HG02798 (cell line): ENCODE data around the gene KDM8.

Experiments
- ATAC-seq: cut with Tn5 transposase; IDR thresholded peaks from one replicate; pipeline ENCODE4 v1.9.1; 2021; ENCODE audit warnings: mild to moderate bottlenecking; ENCODE audit not compliant: unreplicated experiment, poor library complexity

Gene KDM8

DNA sequence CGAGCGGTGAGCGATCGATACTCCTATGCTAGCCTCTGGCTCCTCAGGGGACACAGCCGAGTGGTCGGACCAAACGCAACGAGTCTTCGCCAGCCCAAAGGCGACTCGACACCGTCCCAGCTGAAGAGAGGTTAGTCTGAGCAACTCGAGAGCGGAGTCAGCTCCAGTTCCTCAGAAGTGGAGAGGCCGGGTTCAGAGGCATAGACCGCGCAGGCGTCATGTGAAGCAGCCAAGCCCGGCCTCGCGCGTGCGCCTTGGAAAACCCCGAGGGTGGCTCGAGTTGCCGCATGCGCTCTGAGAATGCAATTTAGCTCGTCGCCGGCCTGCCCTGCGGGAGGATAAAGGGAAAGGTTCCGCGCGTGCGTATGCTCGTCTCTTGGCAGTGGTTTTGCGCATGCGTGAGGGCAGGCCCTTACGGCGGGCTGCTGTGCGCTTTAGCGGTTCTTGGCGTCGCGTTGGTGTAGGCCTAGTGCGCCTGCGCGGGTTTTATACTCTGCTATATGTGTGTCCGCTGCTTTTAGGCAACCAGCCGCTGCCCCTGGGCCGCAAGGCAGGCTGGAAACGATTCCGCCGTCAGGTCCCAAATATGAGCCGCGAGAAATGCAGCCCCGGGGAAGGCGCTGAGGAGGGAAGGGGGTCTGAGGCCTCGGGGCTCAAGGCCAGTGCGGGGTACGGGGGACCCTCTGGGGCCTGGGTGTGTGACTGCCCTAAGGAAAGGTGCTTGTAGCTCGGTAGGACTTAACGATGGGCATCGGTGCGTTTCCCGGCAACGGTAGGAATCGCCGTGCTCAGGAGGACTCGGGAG lies at the start of gene KDM8:
Gene KDM8, plus strand, starts transcription at position 20 of the 805 bp plus-strand sequence. CDS start 6,598 bp downstream, outside the sequence.
- peak; percentile 94 for ATAC-seq

DNA sequence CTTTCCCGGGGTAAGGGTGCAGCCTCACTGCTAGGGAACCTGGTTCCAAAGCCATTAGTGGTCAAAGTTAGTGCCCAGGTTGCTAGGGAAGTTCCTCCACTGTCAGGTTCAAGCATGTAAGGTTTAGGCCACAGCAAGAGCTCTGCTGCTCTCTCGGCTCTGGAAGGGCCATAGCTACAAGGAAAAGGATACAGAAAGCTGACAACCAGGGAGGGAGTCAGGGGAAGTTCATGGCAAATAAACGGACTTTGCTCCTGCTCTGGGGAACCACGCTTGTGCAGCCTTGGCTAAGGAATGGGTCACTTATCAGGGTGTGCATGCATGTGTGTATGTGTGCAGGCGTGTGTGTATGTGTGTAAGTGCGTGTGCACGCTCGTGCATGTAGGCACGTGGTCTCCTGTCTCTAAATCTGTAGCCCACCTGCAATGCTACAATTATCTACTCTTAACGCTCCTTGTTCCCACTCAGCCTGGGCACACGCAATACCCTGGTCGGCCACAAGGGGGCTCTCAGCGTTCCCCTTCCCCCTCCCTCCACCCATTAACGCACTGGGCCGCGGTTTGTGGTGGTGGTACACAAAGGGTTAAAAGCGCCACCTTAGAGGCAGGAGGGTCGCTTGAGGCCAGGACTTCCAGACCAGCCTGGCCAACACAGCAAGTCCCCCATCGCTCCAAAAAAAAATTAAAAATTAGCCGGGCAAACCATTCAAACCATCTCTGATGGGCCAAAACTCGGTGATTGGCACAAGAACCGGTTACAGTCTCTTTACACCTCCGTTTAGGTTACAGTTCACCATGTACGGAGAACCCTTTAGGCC lies 48.4 kb upstream of the KDM8 start:
- ATAC-seq, result no peak

DNA sequence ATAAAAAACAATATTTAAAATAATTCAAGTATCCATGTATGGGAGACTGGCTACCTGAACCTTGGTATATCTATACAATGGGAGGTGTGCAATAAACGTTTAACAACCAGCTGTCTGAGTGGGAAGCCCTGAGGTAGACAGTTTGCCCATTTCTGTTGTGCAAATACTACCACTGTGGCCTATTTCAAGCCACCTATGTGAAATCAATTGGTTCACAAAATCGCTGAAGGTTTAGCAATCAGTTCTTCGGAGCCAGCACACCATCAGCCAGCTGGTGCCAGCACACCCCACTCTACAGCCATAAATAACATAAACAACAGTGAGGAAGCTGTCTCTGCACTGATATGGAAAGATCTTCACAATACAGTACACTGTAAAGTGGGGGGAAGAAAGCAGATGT lies 46.7 kb upstream of the KDM8 start:
- ATAC-seq, result no peak

DNA sequence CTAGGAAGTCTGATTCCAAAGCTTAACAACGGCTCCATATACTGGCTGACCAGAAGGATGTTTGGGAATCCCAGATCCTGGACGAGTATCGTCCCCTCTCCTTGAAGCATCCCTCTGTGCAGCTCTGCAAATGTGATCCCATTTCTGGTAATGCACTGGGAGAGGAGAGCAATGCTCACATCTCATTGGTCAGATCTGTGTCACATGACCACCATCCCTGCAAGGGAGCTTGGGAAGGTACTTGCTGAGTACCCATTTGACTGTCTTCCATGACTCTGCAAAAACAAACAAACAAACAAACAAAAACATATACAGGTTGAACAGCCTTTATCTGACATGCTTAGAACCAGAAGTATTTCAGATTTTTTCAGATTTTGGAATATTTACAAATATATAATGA lies 41.9 kb upstream of the KDM8 start:
- ATAC-seq, result no peak

DNA sequence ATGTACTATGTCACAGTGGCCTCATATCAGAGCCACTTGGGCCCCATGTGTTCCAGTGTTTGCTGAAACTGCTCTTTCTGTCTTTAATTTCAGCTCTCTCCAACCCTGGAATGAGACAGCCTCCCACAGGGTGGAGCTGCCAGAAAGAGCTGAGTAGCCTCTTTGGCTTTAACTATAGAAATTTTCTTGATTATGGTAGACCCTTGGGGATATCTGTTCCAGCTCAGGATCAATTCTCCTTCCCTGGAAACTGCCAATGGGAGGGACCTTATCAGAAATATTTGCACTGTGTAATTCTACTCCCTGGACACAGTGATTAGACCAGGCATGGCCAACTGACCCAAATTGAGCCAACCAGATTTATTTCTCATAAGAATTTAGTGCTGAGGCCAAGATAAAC lies 39.0 kb upstream of the KDM8 start:
- ATAC-seq, result no peak

DNA sequence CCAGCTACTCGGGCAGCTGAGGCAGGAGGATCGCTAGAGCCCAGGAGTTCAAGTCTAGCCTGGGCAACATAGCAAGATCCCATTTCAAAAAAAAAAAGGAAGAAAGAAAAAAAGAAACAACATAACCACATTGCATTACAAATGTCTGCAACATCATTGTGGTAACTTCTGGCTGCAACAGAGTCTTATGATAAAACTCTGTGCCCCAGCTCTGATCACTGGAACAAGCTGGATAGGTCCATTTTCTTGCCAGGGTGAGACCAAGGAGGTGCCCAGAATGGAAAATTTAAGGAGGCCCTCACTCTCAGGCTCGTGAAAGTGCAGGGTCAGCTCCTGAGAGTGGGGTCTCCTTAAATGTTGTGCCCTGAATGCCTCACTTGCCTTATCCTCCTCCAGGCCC lies 37.8 kb upstream of the KDM8 start:
- no peak for ATAC-seq

DNA sequence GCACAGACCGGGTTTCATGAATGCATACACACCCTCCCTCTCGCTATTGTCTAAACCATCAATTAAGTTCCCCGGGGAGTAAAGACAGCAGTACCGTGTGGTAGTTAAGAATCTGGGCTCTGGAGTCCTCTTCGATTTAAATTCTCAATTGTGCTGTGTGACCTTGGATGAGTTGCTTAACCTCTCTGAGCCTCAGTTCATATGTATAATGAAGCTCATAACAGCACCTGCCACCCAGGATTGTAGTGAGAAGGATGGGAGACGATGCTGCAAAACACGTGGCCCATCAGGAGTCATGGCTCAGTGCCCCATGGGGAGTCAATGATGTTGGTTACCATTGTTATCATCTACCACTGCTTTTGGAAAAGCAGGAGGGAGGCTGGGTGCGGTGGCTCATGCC lies 34.5 kb upstream of the KDM8 start:
- ATAC-seq, result no peak

DNA sequence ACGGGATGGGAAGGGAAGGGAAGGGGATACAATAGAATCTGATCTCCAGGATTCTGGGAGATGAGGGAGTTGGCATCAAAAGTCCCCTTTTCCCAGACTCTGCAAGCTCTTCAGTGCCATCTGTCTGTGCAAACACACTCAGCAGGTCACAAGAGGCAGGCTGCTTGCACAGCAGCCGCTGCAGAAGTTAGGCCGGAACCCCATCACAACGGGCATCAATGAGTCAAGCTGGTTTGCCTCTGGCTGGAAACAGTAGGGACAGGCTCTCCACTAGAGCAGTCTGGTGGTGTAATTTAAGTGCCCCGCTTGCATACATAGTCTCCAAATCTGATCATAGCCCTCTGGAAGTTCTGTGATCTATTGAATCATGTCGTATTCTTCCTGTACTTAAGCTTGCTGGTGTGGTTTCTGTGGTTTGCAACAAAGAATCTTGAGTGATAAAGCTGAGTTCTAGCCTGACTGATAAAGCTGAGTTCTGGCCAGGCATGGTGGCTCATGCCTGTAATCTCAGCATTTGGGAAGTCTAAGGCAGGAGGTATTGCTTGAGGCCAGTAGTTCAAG lies 33.7 kb upstream of the KDM8 start:
- ATAC-seq, result no peak

DNA sequence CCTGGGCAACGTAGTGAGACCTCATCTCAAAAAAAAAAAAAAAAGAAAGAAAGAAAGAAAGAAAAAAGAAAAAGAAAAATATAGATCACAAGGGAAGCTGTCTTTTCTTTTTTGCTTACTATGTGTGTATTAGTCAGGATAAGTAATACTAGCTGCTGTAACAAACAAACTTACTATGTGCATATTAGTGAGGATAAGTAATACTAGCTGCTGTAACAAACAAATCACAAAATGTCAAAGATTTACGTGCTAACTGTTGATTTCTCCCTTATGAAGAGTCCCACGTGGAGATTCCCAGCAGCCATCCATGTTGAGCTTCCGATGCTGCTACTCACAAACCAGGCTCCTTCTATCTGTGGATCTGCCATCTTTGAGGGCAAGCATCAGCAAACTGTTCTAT lies 31.7 kb upstream of the KDM8 start:
- no peak for ATAC-seq

DNA sequence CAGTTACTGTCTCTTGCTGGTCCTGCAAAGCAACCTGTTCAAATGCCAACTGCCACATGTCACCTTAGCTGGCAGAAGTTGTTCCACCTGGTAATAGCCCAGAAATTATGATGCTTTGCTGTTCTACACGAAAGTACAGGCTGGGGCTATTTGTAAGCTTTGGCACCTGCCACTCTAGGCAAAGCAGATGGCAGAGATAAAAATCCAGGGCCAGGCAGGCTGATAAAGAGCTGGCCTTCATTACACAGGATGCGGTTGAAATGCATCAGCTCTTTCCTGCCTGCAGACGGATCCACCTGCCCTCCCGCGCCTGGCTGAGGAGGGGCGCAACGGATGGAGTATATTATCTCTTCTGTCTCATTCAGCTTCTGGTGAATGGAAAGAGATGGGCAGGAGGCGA lies 29.3 kb upstream of the KDM8 start:
- no peak for ATAC-seq

DNA sequence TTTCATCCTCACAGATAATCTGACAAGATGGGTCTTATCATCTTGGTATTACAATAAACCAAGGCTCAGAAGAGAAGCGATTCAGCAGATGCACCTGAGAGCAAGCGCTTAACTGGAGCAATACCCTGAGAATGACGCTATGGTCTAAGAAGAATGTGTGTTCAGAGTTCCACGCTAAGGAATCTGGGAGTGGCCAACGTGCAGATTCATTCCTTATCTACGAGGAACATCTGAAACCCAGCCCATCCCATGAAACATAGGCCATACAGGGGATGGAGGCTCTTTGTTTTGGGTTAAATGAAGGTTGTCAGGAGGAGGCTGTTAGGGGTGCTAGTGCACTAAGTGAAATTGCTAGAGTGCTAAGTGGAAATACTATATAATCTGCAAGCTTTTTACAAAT lies 28.5 kb upstream of the KDM8 start:
- ATAC-seq, result no peak

DNA sequence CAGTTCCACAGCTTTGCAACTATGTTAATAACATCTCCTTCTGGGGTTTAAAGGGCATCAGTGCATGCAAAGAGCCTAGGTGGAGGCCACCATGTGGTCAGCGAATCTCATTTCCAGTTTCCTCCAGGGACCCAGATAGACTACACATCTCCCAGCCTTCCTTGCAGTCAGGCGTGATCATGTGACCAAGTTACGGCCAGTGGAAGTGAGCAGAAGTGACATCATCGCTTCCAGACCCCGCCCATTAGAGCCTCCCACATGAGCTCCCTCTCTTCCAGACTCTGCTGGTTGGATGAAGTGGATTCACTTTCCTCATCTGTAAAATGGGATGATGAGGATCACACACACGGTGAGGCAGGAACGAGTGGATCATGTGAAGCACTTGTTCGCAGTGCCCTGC lies 27.4 kb upstream of the KDM8 start:
- no peak for ATAC-seq

DNA sequence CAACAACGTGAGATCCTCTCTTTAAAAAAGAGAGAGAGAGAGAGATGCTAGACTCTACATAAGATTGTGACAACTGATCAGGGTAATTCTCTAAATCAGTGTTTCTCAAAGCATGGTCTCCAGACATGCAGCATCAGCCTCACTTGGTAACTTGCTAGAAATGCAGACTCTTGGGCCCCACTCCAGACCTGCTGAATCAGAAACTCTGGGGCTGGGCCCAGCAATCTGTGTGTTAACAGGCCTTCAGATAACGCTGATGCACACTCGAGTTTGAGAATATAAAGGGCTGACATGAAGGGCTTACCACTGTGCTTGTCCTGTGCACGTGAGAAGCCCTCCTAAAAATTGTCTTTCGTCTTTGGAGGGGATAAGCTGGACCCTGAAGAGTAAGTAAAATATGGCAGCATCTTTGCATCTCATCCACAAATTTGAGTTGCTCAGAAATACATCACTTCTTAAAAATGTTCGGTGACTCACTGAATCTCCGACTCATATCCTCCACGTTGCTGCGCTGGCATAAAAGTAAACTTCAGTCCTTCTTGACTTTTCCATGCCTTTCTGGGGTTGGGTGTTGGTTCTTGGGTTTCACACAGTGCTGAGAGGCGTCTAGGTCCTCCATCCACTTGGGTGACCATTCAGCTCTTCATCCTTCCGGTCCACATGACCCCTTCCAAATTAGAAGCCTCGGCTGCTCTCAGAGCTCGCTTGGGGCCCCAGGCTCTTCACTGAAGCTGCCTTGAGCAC lies 26.1 kb upstream of the KDM8 start:
- ATAC-seq, result no peak

DNA sequence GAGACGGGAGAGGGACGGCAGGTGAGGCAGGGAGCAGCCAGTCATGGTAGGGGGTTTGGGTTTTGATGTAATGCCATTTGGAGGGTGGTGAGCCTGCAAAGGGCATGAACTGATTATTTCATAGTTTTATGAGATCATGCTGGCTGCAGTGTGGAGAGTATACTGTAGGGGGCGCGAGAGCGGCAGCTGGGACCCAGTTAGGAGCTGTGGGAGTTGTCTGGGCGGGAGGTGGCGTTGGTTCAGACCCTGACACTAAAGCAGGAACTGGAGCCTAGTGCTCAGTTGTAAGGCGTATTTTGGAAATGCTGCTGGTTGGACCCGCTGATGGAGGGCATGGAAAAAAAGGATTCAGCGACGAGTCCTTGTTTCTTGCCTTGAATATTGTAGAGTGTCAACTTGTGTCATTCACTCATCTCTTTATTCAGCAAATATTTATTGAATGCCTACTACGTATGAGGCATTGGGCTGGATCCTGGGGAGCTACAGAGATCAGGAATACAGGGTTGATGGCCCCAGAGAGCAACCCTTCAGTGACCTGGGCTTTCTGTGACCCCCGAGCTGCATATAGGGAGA lies 23.7 kb upstream of the KDM8 start:
- ATAC-seq, result peak; percentile 84

DNA sequence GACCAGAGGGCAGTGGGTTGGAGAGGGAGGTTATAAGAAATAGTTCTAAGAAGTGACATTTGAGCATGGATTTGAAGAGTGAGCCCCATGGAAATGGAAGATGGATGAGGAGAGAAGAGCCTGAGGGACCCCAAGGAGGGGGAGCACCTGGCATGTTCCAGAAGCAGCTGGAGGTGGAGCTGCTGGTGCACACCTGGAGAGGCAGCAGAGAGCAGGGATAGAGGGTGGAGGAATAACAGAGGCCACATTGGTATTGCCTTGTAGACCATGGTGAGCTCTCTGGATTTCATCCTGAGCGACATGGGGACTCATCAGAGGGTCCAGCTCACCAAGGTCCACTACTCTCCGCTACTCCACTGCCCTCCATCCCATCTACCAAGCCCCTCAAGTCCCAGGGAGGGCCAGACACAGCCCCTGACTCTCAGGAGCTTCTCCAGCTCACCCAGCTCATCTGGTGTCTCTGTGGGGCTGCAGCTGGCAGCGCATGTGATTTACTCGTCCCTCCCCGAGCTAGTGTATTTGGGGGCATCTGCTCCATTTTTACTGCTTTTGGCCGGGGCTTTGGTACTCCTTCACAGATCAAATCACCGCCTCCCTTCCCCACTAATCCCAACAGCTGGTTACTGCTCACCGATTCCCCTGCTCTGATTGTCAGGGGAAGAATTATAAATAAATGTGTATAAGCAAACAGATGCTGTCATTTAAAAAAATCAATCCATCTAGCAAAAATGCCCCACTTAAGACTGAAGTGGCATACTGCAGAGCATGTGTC lies 22.1 kb upstream of the KDM8 start:
- no peak for ATAC-seq

DNA sequence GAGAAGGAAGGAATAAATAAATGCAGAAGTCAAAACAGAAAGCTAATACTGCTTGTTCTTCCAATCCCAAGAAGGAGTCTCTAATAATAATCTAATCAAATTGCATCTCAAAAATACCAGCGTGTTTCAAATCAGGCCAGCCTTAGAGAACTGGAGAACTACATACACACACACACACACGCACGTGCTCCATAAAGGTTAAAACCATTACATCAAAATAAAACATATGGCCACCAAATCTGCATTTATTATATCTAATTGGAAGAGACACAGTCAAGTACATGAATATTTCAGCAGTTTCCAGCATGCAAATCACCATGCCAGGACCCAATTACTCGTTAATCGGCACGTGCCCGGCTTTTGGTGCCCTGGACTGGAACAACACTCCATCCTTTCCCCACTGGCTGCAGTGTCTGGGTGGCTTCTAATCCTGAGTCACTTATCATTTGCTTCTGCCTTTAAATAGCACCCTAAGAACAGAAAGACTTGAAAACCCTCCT lies 20.4 kb upstream of the KDM8 start:
- no peak for ATAC-seq

DNA sequence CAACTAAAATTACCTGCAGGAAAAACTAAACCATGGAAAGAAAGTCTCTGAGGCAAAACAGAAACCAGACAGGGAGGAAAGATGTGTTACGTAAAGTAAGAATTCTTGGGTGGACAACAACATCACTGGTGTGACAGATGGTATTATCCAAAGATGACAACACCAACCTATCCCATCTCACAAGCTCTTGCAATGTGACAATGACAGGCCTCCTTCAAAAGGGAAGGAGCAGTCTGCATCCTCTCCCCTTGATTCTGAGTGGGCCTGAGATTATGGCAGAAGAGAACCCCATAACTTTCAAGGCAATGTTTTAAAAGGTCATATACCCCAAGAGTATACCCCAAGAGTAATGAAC lies 17.6 kb upstream of the KDM8 start:
- no peak for ATAC-seq

DNA sequence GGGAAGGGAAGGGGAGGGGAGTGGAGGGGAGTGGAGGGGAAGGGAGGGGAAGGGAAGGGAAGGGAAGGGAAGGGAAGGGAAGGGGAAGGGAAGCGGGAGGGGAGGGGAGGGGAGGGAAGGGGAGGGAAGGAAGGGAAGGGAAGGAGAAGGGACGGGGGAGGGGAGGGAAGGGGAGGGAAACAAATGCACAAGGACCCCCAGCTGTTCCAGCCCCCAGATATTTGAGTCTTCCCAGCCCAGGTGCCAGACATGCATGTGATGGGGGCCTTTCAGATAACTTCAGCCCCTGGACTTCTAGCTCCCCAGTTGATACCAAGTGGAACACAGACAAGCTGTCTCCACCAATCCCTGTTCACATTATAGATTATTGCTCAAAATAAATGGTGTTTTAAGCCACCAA lies 14.7 kb upstream of the KDM8 start:
- ATAC-seq, result no peak

DNA sequence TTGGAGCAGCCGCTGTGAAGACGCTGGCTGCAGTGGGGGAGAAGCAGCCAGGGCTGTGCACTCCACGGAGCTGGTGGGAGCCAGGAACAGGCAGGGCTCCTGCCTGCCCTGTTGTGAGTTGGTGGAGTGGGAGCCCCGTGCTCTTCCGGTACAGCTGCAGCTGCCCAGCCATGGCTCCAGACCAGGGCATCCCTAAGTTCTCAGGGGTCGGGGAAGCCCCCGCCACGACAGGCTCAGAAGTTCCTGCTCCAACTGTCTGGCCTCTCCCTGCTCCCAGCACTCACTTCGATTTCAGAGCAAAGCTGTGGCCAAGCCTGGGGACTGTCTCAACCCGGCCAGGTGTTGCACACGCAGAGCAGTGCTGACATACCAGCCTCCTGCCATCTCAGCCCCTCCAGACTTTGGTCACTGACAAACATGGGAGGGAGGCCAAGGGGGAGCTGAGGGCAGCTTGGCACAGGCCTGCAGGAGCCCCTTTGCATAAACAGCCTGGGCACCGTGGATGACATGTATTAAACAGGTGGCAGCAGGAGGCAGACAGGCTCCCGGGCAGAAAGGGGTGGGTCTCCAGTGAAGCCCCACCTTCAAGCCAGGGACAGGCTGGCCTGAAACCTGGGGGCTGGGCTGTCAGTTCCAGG lies 13.9 kb upstream of the KDM8 start:
- no peak for ATAC-seq
